Measurements from ENCODE around the gene NOTO. TPM values are rescaled to one million over a fixed set of nuclear protein-coding genes. Genes with fewer than 3 reads are reported as not detected.

Gene NOTO
- total and polyA plus RNA-seq, 2 donors (not counting 3 experiments of a cell fraction or from before 2014, with no cell fraction given), result not detected

DNA sequence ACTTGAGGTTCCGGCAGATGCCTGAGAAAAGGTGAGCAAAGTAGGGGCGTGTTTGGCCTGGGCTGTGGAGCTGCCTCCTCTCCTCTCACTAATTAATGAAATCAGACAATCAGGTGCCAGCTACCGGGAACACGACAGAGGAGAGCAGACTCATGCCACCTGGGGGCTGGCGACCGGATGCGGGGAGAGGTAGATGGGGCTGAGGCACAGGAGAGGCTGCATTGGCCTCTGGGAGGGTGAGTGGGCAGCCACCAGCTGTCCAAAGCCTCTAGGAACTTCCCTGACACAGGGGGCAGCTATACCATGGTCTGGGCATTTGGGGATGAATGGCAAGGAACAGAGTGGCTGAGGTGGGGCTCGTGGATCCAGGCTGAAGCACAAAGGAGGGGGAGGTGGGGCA lies 56.9 kb downstream of the NOTO start:
- ChIA-PET CTCF (interaction anchor here (1.1 to 1.9 kb wide), 6 partner anchors 8 to 366 kb away, joined by 3 to 5 read pairs (median 4); no protein-coding TSS in a partner anchor), POLR2A (no interaction called here)
- no peaks in the 10 kb centered on the region for H3K9me3 ChIP-seq (replicated peaks; ENCODE audit: control insufficient read depth, insufficient read depth, low read length)
- TF ChIP-seq GATA2 (IDR thresholded peaks at IDR 0.05; ENCODE audit: insufficient read depth, insufficient read length, low read depth, low read length), result no peak
- no peak for FAIRE-seq
- no peak overlapping the region for H3K9ac ChIP-seq (replicated peaks; ENCODE audit: extremely low read depth, insufficient read depth, low read length)
- dilution Hi-C loops (cut with MboI; ENCODE audit: extremely low pct_ligation_motif_present, low sequenced_read_pairs) (no loop called here), intact Hi-C loops (cut with micrococcal nuclease) (no loop called here)
- H3K27ac ChIP-seq (ENCODE audit: insufficient read depth, low read depth, low read length), result no peak overlapping the region
- no peaks in the 10 kb centered on the region for H3K27me3 ChIP-seq (ENCODE audit: control insufficient read depth in 2 of 2, insufficient read depth in 2 of 2, low read length in 2 of 2)
- no peaks in the 10 kb centered on the region for H3K4me1 ChIP-seq (ENCODE audit: control insufficient read depth, extremely low read depth, insufficient read depth, low read length)
- H3K4me2 ChIP-seq (ENCODE audit: insufficient read depth, low read length), result no peak overlapping the region
- H3K4me3 ChIP-seq (replicated peaks in 1 of 3; ENCODE audit: insufficient read depth in 1 of 3, low read depth in 1 of 3, low read length in 3 of 3), result no peak overlapping the region
- H3K79me2 ChIP-seq (ENCODE audit: control insufficient read depth, insufficient read depth, low read length), result no peaks in the 10 kb centered on the region
- H3K36me3 ChIP-seq (ENCODE audit: control insufficient read depth in 2 of 2, extremely low read depth in 1 of 2, insufficient read depth in 2 of 2, low read length in 2 of 2), result peaks cover 0 to 5% of the 10 kb centered on the region in 2 experiments
- BruUV-seq (replicated peaks), result no TSS peak
- H3K9me1 ChIP-seq (replicated peaks; ENCODE audit: control insufficient read depth, extremely low read depth, insufficient read depth, low read length), result no peaks in the 10 kb centered on the region
- no peak overlapping the region for H2AFZ ChIP-seq (ENCODE audit: low read depth, low read length)
- H4K20me1 ChIP-seq (replicated peaks; ENCODE audit: control insufficient read depth, extremely low read depth, insufficient read depth, low read length), result no peaks in the 10 kb centered on the region
- no peak for DNase-seq (ENCODE audit: low read depth, low spot score)

DNA sequence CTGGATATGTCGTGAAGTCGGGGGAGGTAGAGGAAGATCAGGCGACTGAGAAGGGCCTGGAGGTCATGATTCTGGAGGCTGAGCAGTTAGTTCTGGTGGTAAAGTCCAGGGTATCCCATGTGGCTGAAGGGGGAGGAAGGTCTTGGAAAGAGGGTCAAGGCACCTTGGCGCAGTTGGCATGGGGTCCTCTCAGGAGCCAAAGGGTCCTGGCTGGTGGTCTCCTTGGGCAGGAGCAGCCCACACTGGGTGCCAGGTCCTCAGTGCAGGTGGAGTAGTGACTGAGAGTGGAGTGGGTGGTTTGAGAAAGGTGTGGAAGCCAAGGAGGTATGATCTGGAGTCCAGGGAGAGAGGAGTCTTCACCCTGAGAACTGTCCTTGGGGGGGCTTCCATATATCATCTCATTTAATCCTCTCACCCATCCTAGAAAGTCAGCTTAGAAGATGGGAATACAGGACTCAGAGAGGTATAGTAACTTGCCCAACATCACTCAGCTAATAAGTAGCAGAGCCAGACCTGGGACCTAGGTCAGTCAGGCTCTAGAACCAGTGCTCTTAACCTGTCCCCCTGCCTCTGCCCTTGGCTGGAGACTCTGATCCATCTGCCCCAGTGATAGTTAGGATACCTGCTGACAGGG lies 57.4 kb downstream of the NOTO start:
- CTCF ChIA-PET, result interaction anchor here (1.0 to 1.9 kb wide), 6 partner anchors 9 to 366 kb away, joined by 3 to 5 read pairs (median 4); no protein-coding TSS in a partner anchor
- DNase-seq (ENCODE audit: low read depth, low spot score) (no peak), FAIRE-seq (no peak)
- Histone ChIP-seq H3K27ac (ENCODE audit: insufficient read depth, low read depth, low read length) (no peak overlapping the region), H3K4me2 (ENCODE audit: insufficient read depth, low read length) (no peak overlapping the region), H3K4me3 (replicated peaks in 1 of 3; ENCODE audit: insufficient read depth in 1 of 3, low read depth in 1 of 3, low read length in 3 of 3) (no peak overlapping the region), H3K9ac (replicated peaks; ENCODE audit: extremely low read depth, insufficient read depth, low read length) (no peak overlapping the region), H3K9me1 (replicated peaks; ENCODE audit: control insufficient read depth, extremely low read depth, insufficient read depth, low read length) (no peaks in the 10 kb centered on the region), H3K27me3 (ENCODE audit: control insufficient read depth in 2 of 2, insufficient read depth in 2 of 2, low read length in 2 of 2) (no peaks in the 10 kb centered on the region), H2AFZ (ENCODE audit: low read depth, low read length) (no peak overlapping the region), H3K36me3 (ENCODE audit: control insufficient read depth in 2 of 2, extremely low read depth in 1 of 2, insufficient read depth in 2 of 2, low read length in 2 of 2) (peaks cover 0 to 2% of the 10 kb centered on the region in 2 experiments), H3K9me3 (replicated peaks; ENCODE audit: control insufficient read depth, insufficient read depth, low read length) (no peaks in the 10 kb centered on the region), H4K20me1 (replicated peaks; ENCODE audit: control insufficient read depth, extremely low read depth, insufficient read depth, low read length) (no peaks in the 10 kb centered on the region), H3K4me1 (ENCODE audit: control insufficient read depth, extremely low read depth, insufficient read depth, low read length) (no peaks in the 10 kb centered on the region), H3K79me2 (ENCODE audit: control insufficient read depth, insufficient read depth, low read length) (no peaks in the 10 kb centered on the region)
- dilution Hi-C loops (cut with MboI; ENCODE audit: extremely low pct_ligation_motif_present, low sequenced_read_pairs), result no loop called here
- TF ChIP-seq MYC (IDR thresholded peaks at IDR 0.05; ENCODE audit: low read depth, low read length) (no peak), JUN (IDR thresholded peaks at IDR 0.05; ENCODE audit: borderline replicate concordance, insufficient read depth, insufficient read length, low read depth) (no peak), EZH2 (IDR thresholded peaks at IDR 0.05; ENCODE audit: borderline replicate concordance, low read depth, low read length, severe bottlenecking) (no peak), FOS (IDR thresholded peaks at IDR 0.05; ENCODE audit: borderline replicate concordance, insufficient read depth, low read length) (no peak), POLR2AphosphoS5 (IDR thresholded peaks at IDR 0.05; ENCODE audit: insufficient read depth, low read depth, low read length) (no peak), POLR2A (IDR thresholded peaks at IDR 0.05; ENCODE audit: low read depth, low read length) (no peak), GATA2 (IDR thresholded peaks at IDR 0.05; ENCODE audit: insufficient read depth, insufficient read length, low read depth, low read length) (no peak)
- TF ChIP-seq, protein P1, sequence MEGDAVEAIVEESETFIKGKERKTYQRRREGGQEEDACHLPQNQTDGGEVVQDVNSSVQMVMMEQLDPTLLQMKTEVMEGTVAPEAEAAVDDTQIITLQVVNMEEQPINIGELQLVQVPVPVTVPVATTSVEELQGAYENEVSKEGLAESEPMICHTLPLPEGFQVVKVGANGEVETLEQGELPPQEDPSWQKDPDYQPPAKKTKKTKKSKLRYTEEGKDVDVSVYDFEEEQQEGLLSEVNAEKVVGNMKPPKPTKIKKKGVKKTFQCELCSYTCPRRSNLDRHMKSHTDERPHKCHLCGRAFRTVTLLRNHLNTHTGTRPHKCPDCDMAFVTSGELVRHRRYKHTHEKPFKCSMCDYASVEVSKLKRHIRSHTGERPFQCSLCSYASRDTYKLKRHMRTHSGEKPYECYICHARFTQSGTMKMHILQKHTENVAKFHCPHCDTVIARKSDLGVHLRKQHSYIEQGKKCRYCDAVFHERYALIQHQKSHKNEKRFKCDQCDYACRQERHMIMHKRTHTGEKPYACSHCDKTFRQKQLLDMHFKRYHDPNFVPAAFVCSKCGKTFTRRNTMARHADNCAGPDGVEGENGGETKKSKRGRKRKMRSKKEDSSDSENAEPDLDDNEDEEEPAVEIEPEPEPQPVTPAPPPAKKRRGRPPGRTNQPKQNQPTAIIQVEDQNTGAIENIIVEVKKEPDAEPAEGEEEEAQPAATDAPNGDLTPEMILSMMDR (IDR thresholded peaks at IDR 0.05; ENCODE audit: extremely low read depth in 1 of 2, insufficient read depth in 1 of 2, low read depth in 1 of 2, low read length in 2 of 2), result no peak
- TF ChIP-seq, protein P2, sequence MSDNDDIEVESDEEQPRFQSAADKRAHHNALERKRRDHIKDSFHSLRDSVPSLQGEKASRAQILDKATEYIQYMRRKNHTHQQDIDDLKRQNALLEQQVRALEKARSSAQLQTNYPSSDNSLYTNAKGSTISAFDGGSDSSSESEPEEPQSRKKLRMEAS (IDR thresholded peaks at IDR 0.05; ENCODE audit: insufficient read depth, insufficient read length), result no peak
- POLR2A ChIA-PET, result no interaction called here
- intact Hi-C loops (cut with micrococcal nuclease), result loop anchor here (5.0 kb wide), 1 partner anchor 98 kb away; no protein-coding TSS in a partner anchor
- no TSS peak for BruUV-seq (replicated peaks)

Measured in endothelial cell of umbilical vein (primary cell).